Neuronal stem cell (in vitro differentiated cells): Measurements from ENCODE around the gene CACNA1I.

Experiments
- DNase-seq: peaks from one replicate; pipeline ENCODE4 v3.0.0-alpha.2; 2013; ENCODE audit warnings: low spot score
- H2AFZ ChIP-seq: one replicate; pipeline ENCODE4 v1.6.1; 2013; ENCODE audit warnings: mild to moderate bottlenecking, low read length, inconsistent platforms
- H2AK5ac ChIP-seq: 2 replicates; pipeline ENCODE4 v1.6.1; 2013; ENCODE audit warnings: low read depth, mild to moderate bottlenecking, inconsistent platforms, low read length, moderate library complexity, mixed read lengths
- H2BK120ac ChIP-seq: 2 replicates; pipeline ENCODE4 v1.6.1; 2013; ENCODE audit warnings: low read depth, mild to moderate bottlenecking, inconsistent platforms, low read length, moderate library complexity, mixed read lengths
- H2BK12ac ChIP-seq: one replicate; pipeline ENCODE4 v1.6.1; 2013; ENCODE audit warnings: low read length, inconsistent platforms
- H2BK15ac ChIP-seq: 2 replicates; pipeline ENCODE4 v1.6.1; 2013; ENCODE audit warnings: mild to moderate bottlenecking, low read length, inconsistent platforms, mixed read lengths
- H2BK5ac ChIP-seq: one replicate; pipeline ENCODE4 v1.6.1; 2013; ENCODE audit warnings: inconsistent platforms, mild to moderate bottlenecking, low read length, moderate library complexity
- H3K14ac ChIP-seq: one replicate; pipeline ENCODE4 v1.6.1; 2013; ENCODE audit warnings: low read length, inconsistent platforms
- H3K18ac ChIP-seq: 2 replicates; pipeline ENCODE4 v1.6.1; 2013; ENCODE audit warnings: low read length, inconsistent platforms
- H3K23ac ChIP-seq: 2 replicates; pipeline ENCODE4 v1.6.1; 2013; ENCODE audit warnings: low read depth, mild to moderate bottlenecking, mixed read lengths, low read length, inconsistent platforms; ENCODE audit not compliant: poor library complexity
- H3K27ac ChIP-seq: replicated peaks from 3 replicates; pipeline ENCODE4 v1.5.1; 2013; ENCODE audit warnings: low read length, inconsistent platforms
- H3K27me3 ChIP-seq, 3 experiments: 2 replicates each; pipeline ENCODE4 v1.6.1; 2013; ENCODE audit warnings: low read length in 3 of 3, mild to moderate bottlenecking in 2 of 3, inconsistent platforms in 1 of 3, low read depth in 1 of 3, mixed read lengths in 1 of 3, moderate library complexity in 1 of 3; ENCODE audit not compliant: control insufficient read depth in 3 of 3, insufficient read depth in 3 of 3
- H3K36me3 ChIP-seq, 2 donors: replicated peaks in 1 of 2; 2 replicates each; pipeline ENCODE4 v1.6.1; 2013; ENCODE audit warnings: low read length in 2 of 2; ENCODE audit not compliant: control insufficient read depth in 2 of 2, insufficient read depth in 2 of 2
- H3K4ac ChIP-seq: 2 replicates; pipeline ENCODE4 v1.6.1; 2013; ENCODE audit warnings: inconsistent platforms, mild to moderate bottlenecking, low read length, moderate library complexity
- H3K4me1 ChIP-seq, 2 donors: 1 replicate in 1 of 2; 2 replicates in 1 of 2; pipeline ENCODE4 v1.6.1; 2013; ENCODE audit warnings: low read length in 2 of 2, low read depth in 1 of 2; ENCODE audit not compliant: control insufficient read depth in 2 of 2, insufficient read depth in 1 of 2
- H3K4me2 ChIP-seq: one replicate; pipeline ENCODE4 v1.6.1; 2013; ENCODE audit warnings: mild to moderate bottlenecking, low read length, inconsistent platforms; ENCODE audit not compliant: insufficient read depth, poor library complexity, severe bottlenecking
- H3K4me3 ChIP-seq, 2 donors: 2 replicates each; pipeline ENCODE4 v1.5.1; 2013; ENCODE audit warnings: low read length in 2 of 2, mild to moderate bottlenecking in 2 of 2, inconsistent platforms in 1 of 2, moderate library complexity in 1 of 2
- H3K79me1 ChIP-seq: one replicate; pipeline ENCODE4 v1.6.1; 2013; ENCODE audit warnings: low read depth, mild to moderate bottlenecking, inconsistent platforms, low read length, moderate library complexity
- H3K9ac ChIP-seq: one replicate; pipeline ENCODE4 v1.6.1; 2013; ENCODE audit warnings: mild to moderate bottlenecking, low read depth, low read length, inconsistent platforms; ENCODE audit not compliant: poor library complexity
- H3K9me3 ChIP-seq, 2 donors: replicated peaks in 1 of 2; 2 replicates each; pipeline versions ENCODE3 to v1.6.1; 2013; ENCODE audit warnings: low read length in 2 of 2, mild to moderate bottlenecking in 2 of 2, inconsistent platforms in 1 of 2, low read depth in 1 of 2, mixed read lengths in 1 of 2, moderate library complexity in 1 of 2; ENCODE audit not compliant: control insufficient read depth in 2 of 2, insufficient read depth in 1 of 2
- H4K8ac ChIP-seq: one replicate; pipeline ENCODE4 v1.6.1; 2013; ENCODE audit warnings: low read depth, mild to moderate bottlenecking, inconsistent platforms, low read length, moderate library complexity
- H4K91ac ChIP-seq: one replicate; pipeline ENCODE4 v1.6.1; 2013; ENCODE audit warnings: low read length, low read depth, mild to moderate bottlenecking, inconsistent platforms; ENCODE audit not compliant: poor library complexity
- WGBS, 2 donors: extraction: QIAGEN DNeasy Blood & Tissue Kit; methylation state at CpG; one replicate each; pipeline ENCODE4 v1.1.7; 2013; ENCODE audit warnings: missing lambda C conversion rate in 2 of 2, mixed read lengths in 1 of 2; ENCODE audit not compliant: insufficient read length in 2 of 2, insufficient replicate concordance in 1 of 2; ENCODE audit errors: extremely low coverage in 2 of 2; 5-methylcytosine and 5-hydroxymethylcytosine counted together

CACNA1I gene

GRCh38 chr22:39571538-39571937, 985 bp downstream of the CACNA1I start:
- Histone ChIP-seq H3K36me3 (no peaks in the 10 kb centered on the region), H2BK120ac (no peak overlapping the region), H3K27me3 (peaks cover 0 to 25% (median 0%) of the 10 kb centered on the region in 3 experiments), H3K14ac (no peak overlapping the region), H3K9me3 (no peaks in the 10 kb centered on the region), H3K4me2 (no peak overlapping the region), H2BK5ac (no peak overlapping the region), H2BK12ac (no peak overlapping the region), H3K18ac (no peak overlapping the region), H3K4me3 (no peak overlapping the region), H2AFZ (no peak overlapping the region), H3K9ac (no peak overlapping the region), H4K8ac (no peak overlapping the region), H3K23ac (no peak overlapping the region), H2BK15ac (no peak overlapping the region), H2AK5ac (no peak overlapping the region), H3K79me1 (no peaks in the 10 kb centered on the region), H3K4me1 (no peaks in the 10 kb centered on the region), H4K91ac (no peak overlapping the region), H3K27ac (no peak overlapping the region), H3K4ac (no peak overlapping the region)
- no peak for DNase-seq
- WGBS, 2 donors: no CpG with 5 or more reads among the region's 1 CpG

- DNase-seq: no peak
- H2BK15ac ChIP-seq: no peak overlapping the region
- H3K4me2 ChIP-seq: no peak overlapping the region
- no peak overlapping the region for H2AK5ac ChIP-seq
- no peak overlapping the region for H3K4me3 ChIP-seq
- no peak overlapping the region for H4K8ac ChIP-seq
- H3K27ac ChIP-seq: no peak overlapping the region
- no peak overlapping the region for H3K9ac ChIP-seq
- peak overlapping the region; percentile 38 for H3K23ac ChIP-seq
- no peak overlapping the region for H2BK12ac ChIP-seq
- H3K14ac ChIP-seq: peak overlapping the region; percentile 14
- WGBS, 2 donors: no CpG with 5 or more reads among the region's 14 CpGs
- peak overlapping the region; percentile 46 for H3K18ac ChIP-seq
- H3K79me1 ChIP-seq: no peaks in the 10 kb centered on the region
- no peak overlapping the region for H2AFZ ChIP-seq
- H3K4ac ChIP-seq: no peak overlapping the region
- no peak overlapping the region for H4K91ac ChIP-seq
- H3K36me3 ChIP-seq: no peaks in the 10 kb centered on the region
- H3K9me3 ChIP-seq: no peaks in the 10 kb centered on the region
- no peak overlapping the region for H2BK5ac ChIP-seq
- peaks cover 0 to 40% (median 2%) of the 10 kb centered on the region in 3 experiments for H3K27me3 ChIP-seq
- H2BK120ac ChIP-seq: no peak overlapping the region
- H3K4me1 ChIP-seq: peaks cover 0 to 3% of the 10 kb centered on the region in 2 donors
These were observed 4.4 kb downstream of the CACNA1I start for GRCh38 chr22:39574779-39575551.

- H3K27me3 ChIP-seq: peaks cover 0 to 43% (median 2%) of the 10 kb centered on the region in 3 experiments
- H3K14ac ChIP-seq: no peak overlapping the region
- H3K4ac ChIP-seq: no peak overlapping the region
- no peak overlapping the region for H2AFZ ChIP-seq
- H2BK5ac ChIP-seq: no peak overlapping the region
- DNase-seq: no peak
- H3K36me3 ChIP-seq: no peaks in the 10 kb centered on the region
- H3K4me2 ChIP-seq: no peak overlapping the region
- H2AK5ac ChIP-seq: no peak overlapping the region
- H3K9me3 ChIP-seq: no peaks in the 10 kb centered on the region
- no peak overlapping the region for H3K9ac ChIP-seq
- no peak overlapping the region for H3K4me3 ChIP-seq
- no peak overlapping the region for H2BK12ac ChIP-seq
- no CpG with 5 or more reads among the region's 2 CpGs for WGBS, 2 donors
- no peaks in the 10 kb centered on the region for H3K79me1 ChIP-seq
- H3K4me1 ChIP-seq: peaks cover 0 to 4% of the 10 kb centered on the region in 2 donors
- H2BK120ac ChIP-seq: no peak overlapping the region
- H3K18ac ChIP-seq: no peak overlapping the region
- no peak overlapping the region for H4K91ac ChIP-seq
- no peak overlapping the region for H3K27ac ChIP-seq
- no peak overlapping the region for H4K8ac ChIP-seq
- H2BK15ac ChIP-seq: no peak overlapping the region
- no peak overlapping the region for H3K23ac ChIP-seq
These were observed 4.9 kb downstream of the CACNA1I start for GRCh38 chr22:39575552-39575825.

GRCh38 chr22:39576027-39576426, 5.5 kb downstream of the CACNA1I start:
- Histone ChIP-seq H3K4me2 (no peak overlapping the region), H3K4ac (no peak overlapping the region), H3K4me1 (peaks cover 0 to 4% of the 10 kb centered on the region in 2 donors), H3K9ac (no peak overlapping the region), H3K27ac (no peak overlapping the region), H3K9me3 (no peaks in the 10 kb centered on the region), H2BK5ac (no peak overlapping the region), H2BK120ac (no peak overlapping the region), H2AFZ (no peak overlapping the region), H2BK12ac (no peak overlapping the region), H3K4me3 (no peak overlapping the region), H4K91ac (no peak overlapping the region), H3K18ac (no peak overlapping the region), H3K36me3 (no peaks in the 10 kb centered on the region), H2BK15ac (no peak overlapping the region), H3K27me3 (peaks cover 0 to 40% (median 2%) of the 10 kb centered on the region in 3 experiments), H3K79me1 (peaks cover 2% of the 10 kb centered on the region), H2AK5ac (no peak overlapping the region), H4K8ac (no peak overlapping the region), H3K23ac (no peak overlapping the region), H3K14ac (no peak overlapping the region)
- no peak for DNase-seq
- no CpG with 5 or more reads among the region's 4 CpGs for WGBS, 2 donors
